Measurements from ENCODE around the gene PDE7B. TPM values are rescaled to one million over a fixed set of nuclear protein-coding genes. Genes with fewer than 3 reads are reported as not detected.

The PDE7B gene
- total and polyA plus RNA-seq, 10 donors: 0.54 to 4.6 (median 1.5) TPM

GRCh38 chr6:135853986-135854385, 2.5 kb downstream of the PDE7B start:
- 73 to 90% (median 83%) methylated on average over 1 of the region's 1 CpG for WGBS, 5 donors

GRCh38 chr6:135854799-135855198, 3.3 kb downstream of the PDE7B start:
- Histone ChIP-seq H3K9me3 (no peaks in the 10 kb centered on the region), H3K27me3 (replicated peaks in 1 of 7) (no peaks in the 10 kb centered on the region), H3K27ac (no peak overlapping the region), H3K4me1 (peaks cover 8 to 42% (median 24%) of the 10 kb centered on the region in 6 donors), H3K4me3 (no peak overlapping the region), H3K36me3 (no peaks in the 10 kb centered on the region)
- DNase-seq: no peak
- intact Hi-C loops (cut with DNase I; ENCODE audit: low total_unique reads): no loop called here
- 86 to 96% (median 91%) methylated on average over 2 of the region's 2 CpGs for WGBS, 5 donors
- TF ChIP-seq CTCF (IDR thresholded peaks at IDR 0.05 in 8 of 11, conservative IDR thresholded peaks at IDR 0.05 in 3 of 11): no peak
- TF ChIP-seq POLR2AphosphoS5 (IDR thresholded peaks at IDR 0.05): no peak
- no peak for TF ChIP-seq POLR2A (IDR thresholded peaks at IDR 0.05)

More at GRCh38 chr6:135853986-135854385, 2.5 kb downstream of the PDE7B start:
- Histone ChIP-seq H3K27ac (no peak overlapping the region), H3K27me3 (replicated peaks in 1 of 7) (no peaks in the 10 kb centered on the region), H3K4me1 (peaks cover 8 to 42% (median 24%) of the 10 kb centered on the region in 6 donors), H3K4me3 (peak overlapping the region in 1 of 8 donors; percentile 43), H3K36me3 (no peaks in the 10 kb centered on the region), H3K9me3 (no peaks in the 10 kb centered on the region)
- no peak for DNase-seq
- TF ChIP-seq CTCF (IDR thresholded peaks at IDR 0.05 in 8 of 11, conservative IDR thresholded peaks at IDR 0.05 in 3 of 11) (no peak), POLR2AphosphoS5 (IDR thresholded peaks at IDR 0.05) (no peak), POLR2A (IDR thresholded peaks at IDR 0.05) (no peak)
- intact Hi-C loops (cut with DNase I; ENCODE audit: low total_unique reads): no loop called here

DNA sequence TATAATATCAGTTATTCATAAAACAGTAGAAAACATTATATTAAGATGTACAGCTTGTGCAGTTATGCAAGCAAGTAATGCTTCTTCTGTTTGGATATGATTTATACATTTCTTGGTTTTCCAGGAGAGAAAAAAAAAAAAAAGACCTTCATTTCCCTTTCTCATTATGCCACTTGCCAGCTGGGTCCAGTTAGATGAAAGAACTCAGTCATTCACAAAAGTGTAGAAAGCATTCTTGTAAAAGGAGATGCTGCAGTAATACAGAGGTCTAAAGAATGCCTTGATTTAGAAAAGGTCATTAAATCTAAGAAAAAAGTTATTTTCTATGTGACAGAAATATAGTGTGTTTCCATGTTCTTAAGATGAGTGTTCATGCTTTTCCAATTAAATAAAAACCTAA, 7.4 kb downstream of the PDE7B start:
- H3K36me3 ChIP-seq: no peaks in the 10 kb centered on the region
- no peak overlapping the region for H3K4me3 ChIP-seq
- DNase-seq: no peak
- H3K9me3 ChIP-seq: no peaks in the 10 kb centered on the region
- H3K4me1 ChIP-seq: peaks cover 0 to 21% (median 0%) of the 10 kb centered on the region in 6 donors
- no peak overlapping the region for H3K27ac ChIP-seq
- no peak for TF ChIP-seq POLR2A (IDR thresholded peaks at IDR 0.05)
- no peak for TF ChIP-seq POLR2AphosphoS5 (IDR thresholded peaks at IDR 0.05)
- TF ChIP-seq CTCF (IDR thresholded peaks at IDR 0.05 in 8 of 11, conservative IDR thresholded peaks at IDR 0.05 in 3 of 11): no peak
- no peaks in the 10 kb centered on the region for H3K27me3 ChIP-seq (replicated peaks in 1 of 7)
- intact Hi-C loops (cut with DNase I; ENCODE audit: low total_unique reads): no loop called here

GRCh38 chr6:135860361-135860760, 8.9 kb downstream of the PDE7B start:
- TF ChIP-seq POLR2A (IDR thresholded peaks at IDR 0.05): no peak
- TF ChIP-seq CTCF (IDR thresholded peaks at IDR 0.05 in 8 of 11, conservative IDR thresholded peaks at IDR 0.05 in 3 of 11): no peak
- TF ChIP-seq POLR2AphosphoS5 (IDR thresholded peaks at IDR 0.05): no peak
- DNase-seq: no peak
- Histone ChIP-seq H3K27me3 (replicated peaks in 1 of 7) (no peaks in the 10 kb centered on the region), H3K9me3 (peaks cover 0 to 4% (median 0%) of the 10 kb centered on the region in 8 donors), H3K4me3 (no peak overlapping the region), H3K27ac (no peak overlapping the region), H3K4me1 (peaks cover 0 to 12% (median 0%) of the 10 kb centered on the region in 6 donors), H3K36me3 (no peaks in the 10 kb centered on the region)
- intact Hi-C loops (cut with DNase I; ENCODE audit: low total_unique reads): no loop called here
- WGBS, 5 donors: 91 to 96% (median 93%) methylated on average over 2 of the region's 2 CpGs
